ENCODE results near the gene ZSCAN18.

The ZSCAN18 gene

GRCh38 chr19:58096884-58097283 is 1.1 kb downstream of the ZSCAN18 start:
- no peak overlapping the region for H3K9ac ChIP-seq (ENCODE audit: low read length)
- H3K4me2 ChIP-seq (ENCODE audit: low read length) = peak overlapping the region; percentile 62; the same call in 1 of the 2 replicates
- peaks cover 23% of the 10 kb centered on the region; the same call in 1 of the 2 replicates for H3K36me3 ChIP-seq (ENCODE audit: insufficient read depth, low read length)
- no peaks in the 10 kb centered on the region for H3K79me2 ChIP-seq (ENCODE audit: insufficient read depth, low read length)
- no peak for TF ChIP-seq CTCF (IDR thresholded peaks at IDR 0.05; ENCODE audit: low read length)
- H4K20me1 ChIP-seq (ENCODE audit: insufficient read depth, low read length) = no peaks in the 10 kb centered on the region
- H3K27me3 ChIP-seq (ENCODE audit: insufficient read depth, low read length) = no peaks in the 10 kb centered on the region
- peak overlapping the region; percentile 78 for H3K4me3 ChIP-seq (ENCODE audit: low read depth, low read length, poor library complexity, severe bottlenecking)
- H3F3A ChIP-seq (ENCODE audit: insufficient read depth, low read length) = no peaks in the 10 kb centered on the region
- H2AFZ ChIP-seq (ENCODE audit: low read length) = no peak overlapping the region
- peaks cover 10% of the 10 kb centered on the region for H3K4me1 ChIP-seq (ENCODE audit: insufficient read depth, low read length, severe bottlenecking)
- H3K9me3 ChIP-seq (ENCODE audit: low read length) = peaks cover 17% of the 10 kb centered on the region
- no peaks in the 10 kb centered on the region for H3K9me2 ChIP-seq (ENCODE audit: low read depth, low read length)
- H3K27ac ChIP-seq (ENCODE audit: low read depth, low read length, poor library complexity, severe bottlenecking) = no peak overlapping the region

- Histone ChIP-seq H3K9me3 (ENCODE audit: low read length) (peaks cover 17% of the 10 kb centered on the region), H3K27ac (ENCODE audit: low read depth, low read length, poor library complexity, severe bottlenecking) (no peak overlapping the region), H3K4me3 (ENCODE audit: low read depth, low read length, poor library complexity, severe bottlenecking) (no peak overlapping the region)
These were observed 2.7 kb downstream of the ZSCAN18 start for GRCh38 chr19:58095328-58095727.

GRCh38 chr19:58093071-58093470 is 5.0 kb downstream of the ZSCAN18 start:
- Histone ChIP-seq H3K79me2 (ENCODE audit: insufficient read depth, low read length) (no peaks in the 10 kb centered on the region), H3K27me3 (ENCODE audit: insufficient read depth, low read length) (no peaks in the 10 kb centered on the region), H3K4me1 (ENCODE audit: insufficient read depth, low read length, severe bottlenecking) (peaks cover 6% of the 10 kb centered on the region), H3K4me3 (ENCODE audit: low read depth, low read length, poor library complexity, severe bottlenecking) (no peak overlapping the region), H3F3A (ENCODE audit: insufficient read depth, low read length) (no peaks in the 10 kb centered on the region), H4K20me1 (ENCODE audit: insufficient read depth, low read length) (no peaks in the 10 kb centered on the region), H3K36me3 (ENCODE audit: insufficient read depth, low read length) (peaks cover 47% of the 10 kb centered on the region), H3K9me3 (ENCODE audit: low read length) (peaks cover 17% of the 10 kb centered on the region), H3K27ac (ENCODE audit: low read depth, low read length, poor library complexity, severe bottlenecking) (no peak overlapping the region), H2AFZ (ENCODE audit: low read length) (no peak overlapping the region), H3K9me2 (ENCODE audit: low read depth, low read length) (no peaks in the 10 kb centered on the region), H3K4me2 (ENCODE audit: low read length) (no peak overlapping the region), H3K9ac (ENCODE audit: low read length) (no peak overlapping the region)
- TF ChIP-seq EZH2 (IDR thresholded peaks at IDR 0.05; ENCODE audit: borderline replicate concordance, low read length) (no peak), CTCF (IDR thresholded peaks at IDR 0.05; ENCODE audit: low read length) (no peak)

More at GRCh38 chr19:58095328-58095727, 2.7 kb downstream of the ZSCAN18 start:
- Histone ChIP-seq H4K20me1 (ENCODE audit: insufficient read depth, low read length) (no peaks in the 10 kb centered on the region), H3K4me2 (ENCODE audit: low read length) (no peak overlapping the region), H3K9me2 (ENCODE audit: low read depth, low read length) (no peaks in the 10 kb centered on the region), H2AFZ (ENCODE audit: low read length) (no peak overlapping the region), H3K79me2 (ENCODE audit: insufficient read depth, low read length) (no peaks in the 10 kb centered on the region), H3F3A (ENCODE audit: insufficient read depth, low read length) (no peaks in the 10 kb centered on the region), H3K4me1 (ENCODE audit: insufficient read depth, low read length, severe bottlenecking) (peaks cover 10% of the 10 kb centered on the region), H3K27me3 (ENCODE audit: insufficient read depth, low read length) (no peaks in the 10 kb centered on the region), H3K36me3 (ENCODE audit: insufficient read depth, low read length) (peaks cover 31% of the 10 kb centered on the region; the same call in 1 of the 2 replicates), H3K9ac (ENCODE audit: low read length) (no peak overlapping the region)
- TF ChIP-seq CTCF (IDR thresholded peaks at IDR 0.05; ENCODE audit: low read length) = no peak
- no peak for TF ChIP-seq EZH2 (IDR thresholded peaks at IDR 0.05; ENCODE audit: borderline replicate concordance, low read length)

Measured in OCI-LY1 (cell line).